ENCODE results near the gene GNA12.

GNA12 gene

GRCh38 chr7:2717293-2718261, 126.5 kb downstream of the GNA12 start:
- Histone ChIP-seq H4K20me1 (ENCODE audit: insufficient read depth, low read length) (no peaks in the 10 kb centered on the region; the same call in none of the 2 replicates), H3K4me3 (ENCODE audit: low read depth in 1 of 2, low read length in 2 of 2) (no peak overlapping the region), H3K9me3 (ENCODE audit: insufficient read depth, low read length, severe bottlenecking) (no peaks in the 10 kb centered on the region), H3K9ac (ENCODE audit: low read depth, low read length) (no peak overlapping the region), H3K27me3 (ENCODE audit: insufficient read depth, low read length, poor library complexity) (no peaks in the 10 kb centered on the region), H3K27ac (ENCODE audit: low read length) (no peak overlapping the region), H3K4me1 (ENCODE audit: insufficient read depth, low read length) (peaks cover 31% of the 10 kb centered on the region), H3K79me2 (ENCODE audit: insufficient read depth, low read length) (no peaks in the 10 kb centered on the region), H3K4me2 (ENCODE audit: insufficient read depth, low read length) (no peak overlapping the region), H2AFZ (ENCODE audit: low read depth, low read length) (no peak overlapping the region), H3K36me3 (ENCODE audit: insufficient read depth, low read length) (peaks cover 10% of the 10 kb centered on the region)
- DNase-seq = no peak
- no peak for ATAC-seq (ENCODE audit: insufficient read depth, low read depth)
- TF ChIP-seq CTCF (IDR thresholded peaks at IDR 0.05; ENCODE audit: borderline replicate concordance, extremely low read depth, low read length, poor library complexity, severe bottlenecking) (no peak), EZH2 (IDR thresholded peaks at IDR 0.05; ENCODE audit: borderline replicate concordance, low read depth, low read length, severe bottlenecking) (no peak)

- H3K4me1 ChIP-seq (ENCODE audit: insufficient read depth, low read length) = peaks cover 38% of the 10 kb centered on the region
- no peak overlapping the region for H3K9ac ChIP-seq (ENCODE audit: low read depth, low read length)
- H3K79me2 ChIP-seq (ENCODE audit: insufficient read depth, low read length) = no peaks in the 10 kb centered on the region
- H4K20me1 ChIP-seq (ENCODE audit: insufficient read depth, low read length) = no peaks in the 10 kb centered on the region; the same call in none of the 2 replicates
- no peak overlapping the region for H3K4me3 ChIP-seq (ENCODE audit: low read depth in 1 of 2, low read length in 2 of 2)
- TF ChIP-seq EZH2 (IDR thresholded peaks at IDR 0.05; ENCODE audit: borderline replicate concordance, low read depth, low read length, severe bottlenecking) (no peak), CTCF (IDR thresholded peaks at IDR 0.05; ENCODE audit: borderline replicate concordance, extremely low read depth, low read length, poor library complexity, severe bottlenecking) (no peak)
- peaks cover 9% of the 10 kb centered on the region for H3K36me3 ChIP-seq (ENCODE audit: insufficient read depth, low read length)
- H2AFZ ChIP-seq (ENCODE audit: low read depth, low read length) = no peak overlapping the region
- no peaks in the 10 kb centered on the region for H3K9me3 ChIP-seq (ENCODE audit: insufficient read depth, low read length, severe bottlenecking)
- no peaks in the 10 kb centered on the region for H3K27me3 ChIP-seq (ENCODE audit: insufficient read depth, low read length, poor library complexity)
- DNase-seq (no peak), ATAC-seq (ENCODE audit: insufficient read depth, low read depth) (no peak)
- H3K4me2 ChIP-seq (ENCODE audit: insufficient read depth, low read length) = no peak overlapping the region
- H3K27ac ChIP-seq (ENCODE audit: low read length) = no peak overlapping the region
Observed at GRCh38 chr7:2716906-2717292, 127.2 kb downstream of the GNA12 start.

GRCh38 chr7:2716488-2716887, 127.6 kb downstream of the GNA12 start:
- no peak for ATAC-seq (ENCODE audit: insufficient read depth, low read depth)
- Histone ChIP-seq H3K36me3 (ENCODE audit: insufficient read depth, low read length) (peaks cover 8% of the 10 kb centered on the region), H3K27me3 (ENCODE audit: insufficient read depth, low read length, poor library complexity) (no peaks in the 10 kb centered on the region), H2AFZ (ENCODE audit: low read depth, low read length) (no peak overlapping the region), H3K4me3 (ENCODE audit: low read depth in 1 of 2, low read length in 2 of 2) (no peak overlapping the region), H3K79me2 (ENCODE audit: insufficient read depth, low read length) (no peaks in the 10 kb centered on the region), H3K4me1 (ENCODE audit: insufficient read depth, low read length) (peaks cover 42% of the 10 kb centered on the region), H3K27ac (ENCODE audit: low read length) (0 out of 2 replicates have a peak overlapping the region, but pooled peaks have one; percentile 34), H4K20me1 (ENCODE audit: insufficient read depth, low read length) (no peaks in the 10 kb centered on the region; the same call in none of the 2 replicates), H3K9me3 (ENCODE audit: insufficient read depth, low read length, severe bottlenecking) (no peaks in the 10 kb centered on the region), H3K4me2 (ENCODE audit: insufficient read depth, low read length) (no peak overlapping the region), H3K9ac (ENCODE audit: low read depth, low read length) (no peak overlapping the region)
- TF ChIP-seq CTCF (IDR thresholded peaks at IDR 0.05; ENCODE audit: borderline replicate concordance, extremely low read depth, low read length, poor library complexity, severe bottlenecking) (no peak), EZH2 (IDR thresholded peaks at IDR 0.05; ENCODE audit: borderline replicate concordance, low read depth, low read length, severe bottlenecking) (no peak)
- DNase-seq = no peak

Measured in DND-41 (cell line).